ENCODE measurements around the gene COX19. TPM values are rescaled to one million over a fixed set of nuclear protein-coding genes. Genes with fewer than 3 reads are reported as not detected.

The COX19 gene
- total and polyA plus RNA-seq, 10 donors: 7.1 to 29.1 (median 15.2) TPM

GRCh38 chr7:956031-956430, 19.3 kb downstream of the COX19 start:
- Histone ChIP-seq H3K27ac (no peak overlapping the region), H3K4me1 (peaks cover 6 to 60% (median 33%) of the 10 kb centered on the region in 6 donors), H3K4me3 (no peak overlapping the region), H3K27me3 (replicated peaks in 1 of 7) (peaks cover 0 to 65% (median 22%) of the 10 kb centered on the region in 7 donors), H3K9me3 (no peaks in the 10 kb centered on the region), H3K36me3 (no peaks in the 10 kb centered on the region)
- WGBS, 5 donors: 86 to 97% (median 87%) methylated on average over 10 of the region's 10 CpGs
- peak; percentile 64 for DNase-seq
- intact Hi-C loops (cut with DNase I; ENCODE audit: low total_unique reads): loop anchor here (10.0 kb wide), 1 partner anchor 51 kb away; no protein-coding TSS in a partner anchor
- TF ChIP-seq POLR2AphosphoS5 (IDR thresholded peaks at IDR 0.05): no peak

- intact Hi-C loops (cut with DNase I; ENCODE audit: low total_unique reads): loop anchor here (10.0 kb wide), 1 partner anchor 50 kb away; no protein-coding TSS in a partner anchor
- Histone ChIP-seq H3K4me1 (peaks cover 6 to 75% (median 40%) of the 10 kb centered on the region in 6 donors), H3K27me3 (replicated peaks in 1 of 7) (peaks cover 0 to 71% (median 22%) of the 10 kb centered on the region in 7 donors), H3K9me3 (no peaks in the 10 kb centered on the region), H3K4me3 (peak within 1 kb of the TSS; percentile 33 to 82 (median 53)), H3K36me3 (peaks cover 0 to 4% (median 0%) of the 10 kb centered on the region in 6 donors), H3K27ac (peak within 1 kb of the TSS in 7 of 8 donors; percentile 52 to 92 (median 77))
- TF ChIP-seq POLR2A (IDR thresholded peaks at IDR 0.05) (no peak), POLR2AphosphoS5 (IDR thresholded peaks at IDR 0.05) (peak in 2 of 3 donors; percentile 6 to 13), CTCF (IDR thresholded peaks at IDR 0.05 in 8 of 11, conservative IDR thresholded peaks at IDR 0.05 in 3 of 11) (peak in 5 of 11 experiments; percentile 18 to 43 (median 24))
- peak; percentile 92 for DNase-seq
- 4 to 63% (median 12%) methylated on average over 2 to 115 of the region's 115 CpGs for WGBS, 5 donors
Measured at GRCh38 chr7:954330-955238, 20.8 kb downstream of the COX19 start, which contains the start of gene ADAP1. TSS of gene ADAP1 (minus strand) at chr7:954680. CDS start at chr7:954477, 203 bp downstream.

GRCh38 chr7:953547-954327, 21.6 kb downstream of the COX19 start:
- H3K27ac ChIP-seq: peak overlapping the region in 7 of 8 donors; percentile 52 to 92 (median 77)
- H3K4me1 ChIP-seq: peaks cover 6 to 77% (median 43%) of the 10 kb centered on the region in 6 donors
- H3K4me3 ChIP-seq: peak overlapping the region; percentile 33 to 82 (median 53)
- WGBS, 5 donors: 4 to 31% (median 9%) methylated on average over 6 to 78 of the region's 78 CpGs
- peaks cover 0 to 65% (median 22%) of the 10 kb centered on the region in 7 donors for H3K27me3 ChIP-seq (replicated peaks in 1 of 7)
- TF ChIP-seq POLR2A (IDR thresholded peaks at IDR 0.05) (peak in 1 of 3 donors; percentile 9), CTCF (IDR thresholded peaks at IDR 0.05 in 8 of 11, conservative IDR thresholded peaks at IDR 0.05 in 3 of 11) (no peak), POLR2AphosphoS5 (IDR thresholded peaks at IDR 0.05) (peak; percentile 39 to 75 (median 48))
- H3K9me3 ChIP-seq: no peaks in the 10 kb centered on the region
- DNase-seq: peak; percentile 92
- H3K36me3 ChIP-seq: peaks cover 0 to 12% (median 0%) of the 10 kb centered on the region in 6 donors
- intact Hi-C loops (cut with DNase I; ENCODE audit: low total_unique reads): loop anchor here (10.0 kb wide), 1 partner anchor 49 kb away; no protein-coding TSS in a partner anchor

All from spleen (tissue), 11 donors.